GM12878 (cell line): ENCODE results near the gene GNG10. TPM values are rescaled to one million over a fixed set of nuclear protein-coding genes. Genes with fewer than 3 reads are reported as not detected.

Experiments used
- ATAC-seq: fragments of 200-7000 bp; cut with Tn5 transposase; 3 replicates; pipeline ENCODE4 v1.9.1; 2020; ENCODE audit warnings: mild to moderate bottlenecking, moderate library complexity
- BruUV-seq: library from RNA; stranded (reverse); fragments of 400-500 nt; replicated peaks from 2 replicates; lab custom pipeline; 2021; lab: Mats Ljungman, UMichigan
- CTCF ChIA-PET: fragments of 300-600 bp; sonication (Branson Sonifier 250); formaldehyde crosslinking; extraction: SDS; loops from one replicate; lab custom pipeline; 2021; ENCODE audit warnings: inconsistent platforms; lab: Yijun Ruan, JAX
- POLR2A ChIA-PET: fragments of 350-600 bp; formaldehyde crosslinking; extraction: SDS; loops from one replicate; lab custom pipeline; 2021; ENCODE audit warnings: inconsistent platforms; lab: Charles Lee
- RAD21 ChIA-PET: fragments of 300-600 bp; sonication (Branson Sonifier 250); formaldehyde crosslinking; loops from one replicate; lab custom pipeline; 2023; ENCODE audit warnings: antibody characterized with exemption; ENCODE audit not compliant: unreplicated experiment; lab: Charles Lee
- SMC1A ChIA-PET: fragments of 300-600 bp; sonication (Branson Sonifier 250); formaldehyde crosslinking; loops from one replicate; lab custom pipeline; 2023; ENCODE audit not compliant: unreplicated experiment, uncharacterized antibody; lab: Charles Lee
- DNase-seq: peaks from one replicate; pipeline ENCODE4 v3.0.0-alpha.2; 2011; ENCODE audit warnings: low read depth, low spot score
- FAIRE-seq: peaks from 3 replicates; lab custom pipeline; 2011; peaks lifted over from hg19 to GRCh38; lab: Jason Lieb, UNC
- H2AFZ ChIP-seq: 2 replicates; pipeline ENCODE4 v1.6.0; 2011; ENCODE audit warnings: low read depth, low read length, control low read depth; ENCODE audit not compliant: control insufficient read depth
- H3K27ac ChIP-seq: 2 replicates; pipeline ENCODE4 v1.5.1; 2011; ENCODE audit warnings: control low read depth; ENCODE audit not compliant: control insufficient read depth, insufficient read depth
- H3K27me3 ChIP-seq, 2 experiments: replicated peaks in 1 of 2; 2 replicates each; pipeline versions ENCODE4 v1.6.0 to v1.6.1; 2011; ENCODE audit warnings: low read length in 1 of 2; ENCODE audit not compliant: control insufficient read depth in 2 of 2, insufficient read depth in 2 of 2
- H3K36me3 ChIP-seq, 2 experiments: 2 replicates each; pipeline ENCODE4 v1.5.1; 2011; ENCODE audit warnings: low read length in 1 of 2; ENCODE audit not compliant: control insufficient read depth in 2 of 2, insufficient read depth in 2 of 2
- H3K4me1 ChIP-seq: 2 replicates; pipeline ENCODE4 v1.6.1; 2011; ENCODE audit warnings: mild to moderate bottlenecking, low read length, moderate library complexity, mixed read lengths; ENCODE audit not compliant: control insufficient read depth, insufficient read depth
- H3K4me2 ChIP-seq: 2 replicates; pipeline ENCODE4 v1.6.0; 2011; ENCODE audit warnings: control low read depth; ENCODE audit not compliant: control insufficient read depth, insufficient read depth
- H3K4me3 ChIP-seq: fragments of 200-600 bp; sonication (generic); 2 replicates; pipeline ENCODE4 v1.5.1; 2016
- H3K79me2 ChIP-seq: 2 replicates; pipeline ENCODE4 v1.6.0; 2011; ENCODE audit warnings: low read length; ENCODE audit not compliant: control insufficient read depth, insufficient read depth
- H3K9ac ChIP-seq: 2 replicates; pipeline ENCODE4 v1.8.0; 2011; ENCODE audit warnings: low read length, control low read depth, mixed read lengths; ENCODE audit not compliant: control insufficient read depth, insufficient read depth
- H3K9me3 ChIP-seq: replicated peaks from 3 replicates; pipeline ENCODE4 v1.5.1; 2011; ENCODE audit warnings: mild to moderate bottlenecking, low read length; ENCODE audit not compliant: control insufficient read depth, insufficient read depth
- H4K20me1 ChIP-seq: 2 replicates; pipeline ENCODE4 v1.6.0; 2011; ENCODE audit not compliant: control insufficient read depth, insufficient read depth
- CBX5 ChIP-seq: sonication (generic); IDR thresholded peaks from 2 replicates; pipeline ENCODE4 v1.6.1; 2016; ENCODE audit warnings: low read depth, moderate library complexity, mild to moderate bottlenecking, inconsistent platforms
- SPI1 ChIP-seq: IDR thresholded peaks from 2 replicates; pipeline ENCODE4 v1.6.1; 2011; ENCODE audit warnings: low read depth, mild to moderate bottlenecking, low read length, moderate library complexity, borderline replicate concordance; ENCODE audit not compliant: insufficient read depth
- WGBS: methylation state at CpG from one replicate; pipeline ENCODE4 v1.1.6; 2016; ENCODE audit warnings: low lambda C conversion rate; ENCODE audit not compliant: insufficient replicate concordance, insufficient coverage; ENCODE audit errors: missing lambda C conversion rate; 5-methylcytosine and 5-hydroxymethylcytosine counted together
- in situ Hi-C: fragments of 300-500 bp; cut with MboI; formaldehyde crosslinking; loops from 9 replicates; pipeline ENCODE4 v1.14.3; 2018; ENCODE audit warnings: mixed read lengths
- intact Hi-C: fragments of 100-400 bp; cut with micrococcal nuclease; formaldehyde crosslinking; loops from one replicate; pipeline ENCODE4 v1.14.2; 2022; ENCODE audit not compliant: unreplicated experiment
- polyA plus RNA-seq, 11 experiments: library from polyadenylated mRNA; depleted of rRNA in 4 of 11; unstranded in 6 of 11; stranded (reverse) in 5 of 11; fragments of >200 nt; fragmentation: Nextera tagmentation in 4 of 11; fragmentation: Illumina TruSeq in 1 of 11; extraction: Ambion mirVana in 4 of 11; extraction: Trizol in 1 of 11; gene quantifications; 1 replicate in 1 of 11; 2 replicates in 10 of 11; pipeline versions ENCODE4 v1.2.1 to v1.2.3, GENCODE V29; 2011 to 2016; ENCODE audit warnings: inconsistent platforms in 2 of 11, missing spikeins in 2 of 11, low read depth in 1 of 11
- total RNA-seq, 4 experiments: library from RNA; depleted of rRNA in 3 of 4; stranded (reverse); fragments of >200 nt in 3 of 4; fragmentation: Illumina TruSeq in 1 of 4; extraction: Trizol in 1 of 4; gene quantifications; 2 replicates each; pipeline versions ENCODE4 v1.2.1 to v1.2.3, GENCODE V29; 2013 to 2021
- TF ChIP-seq, protein P1 (sequence below): fragments of 450-650 bp; IDR thresholded peaks from 2 replicates; pipeline ENCODE4 v1.6.1; 2017; ENCODE audit warnings: mild to moderate bottlenecking, moderate library complexity

Gene GNG10
- total and polyA plus RNA-seq, 10 of the 15 experiments (the other 5 are each of a cell fraction or from before 2014, with no cell fraction given), result 12.0 to 28.2 (median 22.7) TPM

DNA sequence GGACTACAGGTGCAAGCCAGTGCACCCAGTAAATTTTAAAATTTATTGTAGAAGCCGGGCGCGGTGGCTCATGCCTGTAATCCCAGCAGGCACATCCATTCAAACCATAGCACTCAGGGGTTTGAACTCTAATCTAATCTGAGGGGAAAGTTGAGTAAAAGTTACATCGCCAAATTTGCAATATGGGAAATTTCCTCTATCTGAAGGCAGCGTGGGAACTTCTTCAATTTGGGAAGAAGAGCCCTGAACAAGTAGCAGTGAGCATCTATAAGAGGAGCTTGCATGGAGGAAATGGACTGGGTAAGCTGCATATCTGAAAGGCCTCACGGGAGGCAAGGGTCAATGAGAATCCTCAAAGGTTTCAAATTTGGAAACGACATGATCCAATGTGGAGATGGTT, 33.0 kb upstream of the GNG10 start (continued):
- TF ChIP-seq, protein P1, sequence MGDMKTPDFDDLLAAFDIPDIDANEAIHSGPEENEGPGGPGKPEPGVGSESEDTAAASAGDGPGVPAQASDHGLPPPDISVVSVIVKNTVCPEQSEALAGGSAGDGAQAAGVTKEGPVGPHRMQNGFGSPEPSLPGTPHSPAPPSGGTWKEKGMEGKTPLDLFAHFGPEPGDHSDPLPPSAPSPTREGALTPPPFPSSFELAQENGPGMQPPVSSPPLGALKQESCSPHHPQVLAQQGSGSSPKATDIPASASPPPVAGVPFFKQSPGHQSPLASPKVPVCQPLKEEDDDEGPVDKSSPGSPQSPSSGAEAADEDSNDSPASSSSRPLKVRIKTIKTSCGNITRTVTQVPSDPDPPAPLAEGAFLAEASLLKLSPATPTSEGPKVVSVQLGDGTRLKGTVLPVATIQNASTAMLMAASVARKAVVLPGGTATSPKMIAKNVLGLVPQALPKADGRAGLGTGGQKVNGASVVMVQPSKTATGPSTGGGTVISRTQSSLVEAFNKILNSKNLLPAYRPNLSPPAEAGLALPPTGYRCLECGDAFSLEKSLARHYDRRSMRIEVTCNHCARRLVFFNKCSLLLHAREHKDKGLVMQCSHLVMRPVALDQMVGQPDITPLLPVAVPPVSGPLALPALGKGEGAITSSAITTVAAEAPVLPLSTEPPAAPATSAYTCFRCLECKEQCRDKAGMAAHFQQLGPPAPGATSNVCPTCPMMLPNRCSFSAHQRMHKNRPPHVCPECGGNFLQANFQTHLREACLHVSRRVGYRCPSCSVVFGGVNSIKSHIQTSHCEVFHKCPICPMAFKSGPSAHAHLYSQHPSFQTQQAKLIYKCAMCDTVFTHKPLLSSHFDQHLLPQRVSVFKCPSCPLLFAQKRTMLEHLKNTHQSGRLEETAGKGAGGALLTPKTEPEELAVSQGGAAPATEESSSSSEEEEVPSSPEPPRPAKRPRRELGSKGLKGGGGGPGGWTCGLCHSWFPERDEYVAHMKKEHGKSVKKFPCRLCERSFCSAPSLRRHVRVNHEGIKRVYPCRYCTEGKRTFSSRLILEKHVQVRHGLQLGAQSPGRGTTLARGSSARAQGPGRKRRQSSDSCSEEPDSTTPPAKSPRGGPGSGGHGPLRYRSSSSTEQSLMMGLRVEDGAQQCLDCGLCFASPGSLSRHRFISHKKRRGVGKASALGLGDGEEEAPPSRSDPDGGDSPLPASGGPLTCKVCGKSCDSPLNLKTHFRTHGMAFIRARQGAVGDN, result no peak

DNA sequence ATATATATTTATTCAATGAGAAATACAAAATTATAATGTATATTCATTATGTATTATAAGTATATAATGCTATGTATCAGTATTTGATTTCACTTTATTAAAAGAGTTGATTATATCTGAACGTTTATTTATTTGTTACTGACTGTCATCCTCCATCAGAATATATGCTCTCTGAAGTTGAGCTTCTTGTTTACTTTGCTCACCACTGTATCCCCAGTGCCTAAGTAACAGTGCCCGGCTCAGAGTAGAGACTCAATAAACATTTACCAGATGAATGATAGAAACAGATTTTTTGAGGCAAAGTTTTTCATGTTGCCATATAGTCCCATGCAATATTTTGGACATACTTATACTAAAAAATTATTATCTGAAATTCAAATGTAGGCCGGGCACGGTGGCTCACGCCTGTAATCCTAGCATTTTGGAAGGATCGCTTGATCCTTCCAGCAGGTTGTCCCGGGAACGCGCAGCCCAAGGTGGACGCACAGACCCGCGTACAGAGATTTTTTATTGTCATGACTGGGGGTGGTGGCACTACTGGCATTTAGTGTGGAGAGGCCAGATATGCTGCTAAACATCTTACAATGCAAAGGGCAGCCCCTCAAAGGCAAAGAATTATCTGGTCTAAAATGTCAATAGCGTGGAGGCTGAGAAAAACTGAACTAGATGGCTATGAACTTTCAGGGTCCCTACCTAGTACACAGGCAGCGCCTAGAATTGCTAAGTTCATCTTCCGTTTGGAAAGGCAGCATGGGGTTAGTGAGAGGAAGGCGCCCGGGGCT, 31.0 kb upstream of the GNG10 start:
- Histone ChIP-seq H3K36me3 (no peaks in the 10 kb centered on the region), H3K27ac (peak overlapping the region; percentile 20; the same call in 1 of the 2 replicates), H2AFZ (peak overlapping the region; percentile 99), H3K79me2 (peaks cover 41% of the 10 kb centered on the region), H3K4me2 (peak overlapping the region; percentile 93), H3K9me3 (no peaks in the 10 kb centered on the region), H3K27me3 (no peaks in the 10 kb centered on the region), H4K20me1 (no peaks in the 10 kb centered on the region), H3K9ac (peak overlapping the region; percentile 21), H3K4me1 (no peaks in the 10 kb centered on the region; the same call in 1 of the 2 replicates), H3K4me3 (peak overlapping the region; percentile 74)
- in situ Hi-C loops, result no loop called here
- CTCF ChIA-PET, result no interaction called here
- RAD21 ChIA-PET, result interaction anchor here (0.6 kb wide), 1 partner anchor 362 kb away, joined by 3 read pairs; no protein-coding TSS in a partner anchor
- SMC1A ChIA-PET, result interaction anchor here (1.0 to 1.2 kb wide), 2 partner anchors 32 to 63 kb away, joined by 3 read pairs; no protein-coding TSS in a partner anchor
- POLR2A ChIA-PET, result interaction anchor here (1.1 kb wide), 1 partner anchor 147 kb away, joined by 3 read pairs; the partner anchor contains the start of gene ECPAS
- DNase-seq, result no peak
- intact Hi-C loops, result loop anchor here (2.0 to 10.0 kb wide), 4 partner anchors 32 to 1376 kb away; partner anchors contain the start of gene TXN
- no peak for FAIRE-seq
- no TSS peak for BruUV-seq
- TF ChIP-seq CBX5, result 0 out of 2 replicates have a peak, but pooled peaks have one; percentile 3
- no peak for TF ChIP-seq SPI1
- WGBS, result 29% methylated on average over 17 of the region's 17 CpGs
- peak; percentile 35 for ATAC-seq
